ENCODE data around the gene RPL31.
A peak's percentile ranks its signal among the peaks of the same experiment; 100 is the strongest.

RPL31 gene

DNA sequence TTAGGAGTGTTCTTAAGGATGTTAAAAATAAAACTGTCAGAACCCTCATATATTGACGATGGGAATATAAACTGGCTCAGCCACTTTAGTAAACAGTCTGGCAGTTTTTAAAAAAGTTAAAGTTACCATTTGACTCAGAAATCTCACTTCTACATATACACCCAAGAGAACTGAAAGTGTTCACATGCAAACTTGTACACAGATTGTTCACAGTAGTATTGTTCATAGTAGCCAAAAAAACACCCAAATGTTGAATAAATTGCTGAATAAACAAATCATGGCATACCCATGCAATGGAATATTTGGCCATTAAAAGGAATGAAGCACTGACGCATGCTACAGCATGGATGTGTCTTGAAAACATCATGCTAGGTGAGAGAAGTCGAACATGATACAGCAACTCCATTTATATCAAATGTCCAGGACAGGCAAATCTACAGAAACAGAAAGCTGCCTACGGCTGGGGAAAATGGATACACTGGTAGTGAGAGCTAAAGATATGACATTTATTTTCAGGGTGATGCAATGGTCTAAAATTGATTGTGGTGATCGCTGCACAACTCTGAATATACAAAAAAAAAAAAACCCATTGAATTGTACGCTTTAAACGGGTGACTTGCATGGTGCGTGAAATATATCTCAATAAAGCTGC lies 10.1 kb downstream of the RPL31 start:
- TF ChIP-seq, protein P1, sequence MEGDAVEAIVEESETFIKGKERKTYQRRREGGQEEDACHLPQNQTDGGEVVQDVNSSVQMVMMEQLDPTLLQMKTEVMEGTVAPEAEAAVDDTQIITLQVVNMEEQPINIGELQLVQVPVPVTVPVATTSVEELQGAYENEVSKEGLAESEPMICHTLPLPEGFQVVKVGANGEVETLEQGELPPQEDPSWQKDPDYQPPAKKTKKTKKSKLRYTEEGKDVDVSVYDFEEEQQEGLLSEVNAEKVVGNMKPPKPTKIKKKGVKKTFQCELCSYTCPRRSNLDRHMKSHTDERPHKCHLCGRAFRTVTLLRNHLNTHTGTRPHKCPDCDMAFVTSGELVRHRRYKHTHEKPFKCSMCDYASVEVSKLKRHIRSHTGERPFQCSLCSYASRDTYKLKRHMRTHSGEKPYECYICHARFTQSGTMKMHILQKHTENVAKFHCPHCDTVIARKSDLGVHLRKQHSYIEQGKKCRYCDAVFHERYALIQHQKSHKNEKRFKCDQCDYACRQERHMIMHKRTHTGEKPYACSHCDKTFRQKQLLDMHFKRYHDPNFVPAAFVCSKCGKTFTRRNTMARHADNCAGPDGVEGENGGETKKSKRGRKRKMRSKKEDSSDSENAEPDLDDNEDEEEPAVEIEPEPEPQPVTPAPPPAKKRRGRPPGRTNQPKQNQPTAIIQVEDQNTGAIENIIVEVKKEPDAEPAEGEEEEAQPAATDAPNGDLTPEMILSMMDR (IDR thresholded peaks at IDR 0.05), result no peak
- DNase-seq (ENCODE audit: low spot score), result no peak
- no peak overlapping the region for H3K27ac ChIP-seq
- H3K4me3 ChIP-seq, result no peak overlapping the region

DNA sequence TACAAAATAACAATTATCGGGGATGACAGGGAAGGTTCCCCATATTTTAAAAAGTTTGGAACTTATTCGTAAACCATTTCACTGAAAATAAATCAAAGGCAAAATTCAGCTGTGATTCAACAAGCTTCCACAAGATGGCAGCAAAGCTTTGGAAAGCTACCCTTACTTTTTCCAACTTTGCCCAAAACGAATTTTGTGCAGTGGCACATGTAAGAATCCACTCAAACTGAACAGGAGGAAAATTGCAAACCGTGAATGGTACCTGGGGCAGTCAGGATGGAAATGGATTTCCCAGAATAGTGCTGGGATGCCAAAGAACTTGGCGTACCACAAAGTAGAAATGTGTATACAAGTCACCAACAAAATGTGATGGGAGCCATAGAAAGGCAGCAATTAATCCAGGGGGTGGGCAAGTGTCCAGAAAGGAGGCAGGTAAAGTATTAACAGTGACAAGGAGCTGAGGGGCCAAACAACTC lies 10.7 kb downstream of the RPL31 start:
- DNase-seq (ENCODE audit: low spot score), result no peak
- TF ChIP-seq, protein P1 (IDR thresholded peaks at IDR 0.05), result peak; percentile 79
- Histone ChIP-seq H3K27ac (no peak overlapping the region), H3K4me3 (no peak overlapping the region)

DNA sequence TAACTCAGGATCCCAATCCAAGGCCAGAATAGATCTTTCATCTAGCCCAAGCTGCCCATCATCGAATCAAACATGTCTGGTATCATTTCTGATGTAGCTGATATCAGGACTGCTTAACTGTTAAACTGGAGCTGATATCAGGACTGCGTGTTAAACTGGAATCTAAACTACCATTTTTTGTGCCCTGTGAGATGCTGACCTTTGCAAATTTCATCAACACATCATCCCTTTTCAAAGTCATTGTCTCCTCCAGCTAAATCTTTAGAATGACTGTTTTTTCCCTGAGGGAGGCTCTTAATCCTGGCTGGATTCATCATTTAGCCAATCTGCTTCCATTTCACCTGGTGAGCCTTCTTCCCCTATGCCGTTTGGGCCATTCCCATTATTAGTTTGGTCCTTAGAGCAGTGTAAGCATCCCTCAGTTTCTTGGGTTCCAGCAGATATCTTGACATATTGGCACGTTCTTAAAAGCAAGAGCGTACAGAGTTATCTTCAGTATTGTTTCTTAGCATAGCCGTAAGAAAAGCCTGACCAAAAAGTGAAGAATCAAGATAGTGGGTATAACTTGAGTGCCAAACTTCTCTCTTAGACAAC lies 12.3 kb downstream of the RPL31 start:
- TF ChIP-seq, protein P1 (IDR thresholded peaks at IDR 0.05), result no peak

DNA sequence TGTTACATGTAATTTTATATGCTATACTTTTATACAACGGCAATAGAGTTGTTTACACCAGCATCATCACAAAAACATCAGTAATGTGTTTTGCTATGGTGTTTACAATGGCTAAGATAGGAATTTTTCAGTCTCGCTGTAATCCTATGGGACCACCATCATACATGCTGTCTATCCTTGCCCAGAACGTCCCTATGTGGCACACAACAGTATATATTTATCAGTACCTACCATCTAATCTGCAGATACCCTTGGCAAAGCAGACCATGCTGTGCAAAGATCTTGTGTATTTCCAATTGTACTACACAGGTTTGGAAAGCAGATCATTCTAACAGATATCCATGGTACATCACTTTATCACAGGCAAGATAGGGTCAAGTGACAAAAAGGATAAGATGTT lies 15.3 kb downstream of the RPL31 start:
- H3K27ac ChIP-seq, result no peak overlapping the region
- DNase-seq (ENCODE audit: low spot score), result no peak
- TF ChIP-seq, protein P1 (IDR thresholded peaks at IDR 0.05), result no peak
- no peak overlapping the region for H3K4me3 ChIP-seq

More for the DNA sequence above, 12.3 kb downstream of the RPL31 start:
- no peak overlapping the region for H3K4me3 ChIP-seq
- DNase-seq (ENCODE audit: low spot score), result no peak
- H3K27ac ChIP-seq, result no peak overlapping the region

DNA sequence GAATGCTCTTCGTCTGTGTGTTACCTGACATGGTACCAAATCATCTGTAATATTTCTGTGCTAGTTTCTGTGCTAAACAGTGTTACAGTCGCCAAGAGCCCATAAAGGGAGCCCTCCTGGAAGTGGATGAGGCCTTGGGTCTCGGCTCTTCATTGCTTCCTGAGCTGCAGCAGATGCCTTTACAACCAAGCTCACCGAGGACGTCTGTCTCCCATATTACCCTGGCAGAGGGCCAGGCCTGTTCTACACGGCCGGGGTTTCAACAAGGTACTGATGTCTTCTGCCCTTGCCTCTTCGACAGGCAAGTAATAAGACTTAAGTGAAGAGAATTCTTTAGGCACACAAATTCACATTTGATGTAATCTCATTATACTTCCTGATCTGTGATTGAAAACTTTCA lies 16.8 kb downstream of the RPL31 start:
- Histone ChIP-seq H3K4me3 (no peak overlapping the region), H3K27ac (no peak overlapping the region)
- DNase-seq (ENCODE audit: low spot score), result no peak
- TF ChIP-seq, protein P1 (IDR thresholded peaks at IDR 0.05), result no peak

DNA sequence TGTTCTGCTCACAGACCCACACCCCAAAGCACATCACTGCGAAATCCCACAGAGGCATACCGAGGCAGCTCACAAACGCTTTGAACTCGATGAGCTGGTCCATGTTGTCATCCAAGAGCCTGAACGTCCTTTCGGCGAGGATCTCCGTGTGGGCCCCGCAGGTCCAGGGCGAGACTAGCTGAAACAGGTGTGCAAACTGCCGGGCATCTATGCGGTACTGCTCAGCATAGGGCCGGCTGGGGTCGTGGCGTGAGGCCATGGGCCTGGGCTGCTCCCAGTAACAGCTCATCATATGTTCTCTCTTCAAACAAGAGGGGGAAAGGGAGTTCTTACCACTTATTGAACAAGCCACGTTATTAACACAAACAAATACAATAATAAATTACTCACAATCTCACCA lies 20.1 kb downstream of the RPL31 start:
- Histone ChIP-seq H3K4me3 (no peak overlapping the region), H3K27ac (no peak overlapping the region)
- TF ChIP-seq, protein P1 (IDR thresholded peaks at IDR 0.05), result no peak
- no peak for DNase-seq (ENCODE audit: low spot score)
